Measurements from ENCODE around the gene PGC. TPM values are rescaled to one million over a fixed set of nuclear protein-coding genes. Genes with fewer than 3 reads are reported as not detected.

Gene PGC
- total RNA-seq, 1 donor, result not detected

DNA sequence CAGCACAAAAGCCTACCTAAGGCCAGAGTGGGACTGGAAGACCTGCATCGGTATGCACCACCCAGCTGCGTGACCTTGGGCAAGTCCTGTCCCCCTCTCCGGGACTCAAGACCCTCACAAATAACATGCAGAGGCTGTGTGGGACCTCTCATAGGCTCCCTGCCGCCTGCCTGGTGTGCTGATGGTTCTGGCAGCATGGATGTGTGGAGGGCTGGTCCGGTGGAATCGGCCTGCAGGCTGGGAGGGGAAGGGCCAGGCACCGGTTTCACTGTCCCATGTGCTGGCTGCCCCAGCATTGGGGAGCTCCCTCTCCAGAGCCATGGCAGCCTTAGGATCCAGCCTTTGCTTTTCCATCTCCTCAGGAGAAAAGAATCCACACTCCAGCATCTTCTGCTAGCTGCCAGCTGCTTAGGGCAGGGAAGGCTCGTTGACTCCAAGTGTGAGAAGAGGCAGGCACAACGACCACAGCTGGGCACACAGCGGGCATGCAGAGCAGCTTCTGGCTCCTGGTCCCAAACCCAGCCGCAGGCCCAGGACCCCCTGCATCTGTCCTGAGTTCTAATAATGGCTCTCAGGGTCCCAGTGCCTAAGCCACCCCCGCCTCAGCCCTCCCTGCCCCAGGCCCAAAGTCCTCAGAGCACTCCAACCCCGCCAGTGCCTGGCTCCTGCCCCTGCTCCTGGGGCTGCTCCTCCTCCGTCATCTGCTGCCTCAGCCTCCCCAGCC lies 44.3 kb downstream of the PGC start:
- no peak for DNase-seq (ENCODE audit: low read depth)
- TF ChIP-seq, protein P1, sequence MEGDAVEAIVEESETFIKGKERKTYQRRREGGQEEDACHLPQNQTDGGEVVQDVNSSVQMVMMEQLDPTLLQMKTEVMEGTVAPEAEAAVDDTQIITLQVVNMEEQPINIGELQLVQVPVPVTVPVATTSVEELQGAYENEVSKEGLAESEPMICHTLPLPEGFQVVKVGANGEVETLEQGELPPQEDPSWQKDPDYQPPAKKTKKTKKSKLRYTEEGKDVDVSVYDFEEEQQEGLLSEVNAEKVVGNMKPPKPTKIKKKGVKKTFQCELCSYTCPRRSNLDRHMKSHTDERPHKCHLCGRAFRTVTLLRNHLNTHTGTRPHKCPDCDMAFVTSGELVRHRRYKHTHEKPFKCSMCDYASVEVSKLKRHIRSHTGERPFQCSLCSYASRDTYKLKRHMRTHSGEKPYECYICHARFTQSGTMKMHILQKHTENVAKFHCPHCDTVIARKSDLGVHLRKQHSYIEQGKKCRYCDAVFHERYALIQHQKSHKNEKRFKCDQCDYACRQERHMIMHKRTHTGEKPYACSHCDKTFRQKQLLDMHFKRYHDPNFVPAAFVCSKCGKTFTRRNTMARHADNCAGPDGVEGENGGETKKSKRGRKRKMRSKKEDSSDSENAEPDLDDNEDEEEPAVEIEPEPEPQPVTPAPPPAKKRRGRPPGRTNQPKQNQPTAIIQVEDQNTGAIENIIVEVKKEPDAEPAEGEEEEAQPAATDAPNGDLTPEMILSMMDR (IDR thresholded peaks at IDR 0.05; ENCODE audit: insufficient read depth, low read length), result no peak
- no peak overlapping the region for H3K4me3 ChIP-seq (ENCODE audit: low read depth, low read length)

DNA sequence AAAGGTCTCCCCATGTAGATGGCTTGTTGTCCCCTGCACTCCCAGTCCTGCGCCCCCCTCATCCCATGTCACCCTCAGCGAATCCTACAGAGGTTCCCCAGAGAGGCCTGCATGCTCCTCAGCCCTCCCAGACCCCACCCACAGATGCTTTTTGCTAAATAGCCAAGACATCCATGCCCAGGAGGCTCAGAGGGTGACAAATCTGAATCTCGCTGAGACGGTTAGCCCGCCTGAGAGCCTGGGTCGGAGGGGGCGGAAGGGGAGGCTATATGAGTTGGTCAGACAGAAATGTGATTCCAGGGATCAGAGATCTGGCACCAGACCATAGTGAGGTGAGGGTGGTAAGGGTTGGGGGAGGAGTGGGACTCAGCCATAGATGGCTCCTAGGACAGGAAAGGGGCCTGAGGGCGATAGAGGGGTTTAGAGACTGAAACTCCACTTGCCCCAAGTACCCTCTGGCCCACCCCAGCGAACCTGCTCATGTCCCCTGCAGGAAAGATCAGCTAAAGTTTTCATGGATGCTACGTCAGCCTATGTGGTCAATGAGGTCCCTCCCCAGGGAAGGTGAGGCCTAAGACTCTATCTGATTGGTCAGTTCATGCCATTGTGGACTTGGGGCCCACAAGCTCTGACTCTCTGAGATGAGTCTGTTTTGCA lies 45.0 kb downstream of the PGC start:
- no peak for DNase-seq (ENCODE audit: low read depth)
- TF ChIP-seq, protein P1 (IDR thresholded peaks at IDR 0.05; ENCODE audit: insufficient read depth, low read length), result no peak

DNA sequence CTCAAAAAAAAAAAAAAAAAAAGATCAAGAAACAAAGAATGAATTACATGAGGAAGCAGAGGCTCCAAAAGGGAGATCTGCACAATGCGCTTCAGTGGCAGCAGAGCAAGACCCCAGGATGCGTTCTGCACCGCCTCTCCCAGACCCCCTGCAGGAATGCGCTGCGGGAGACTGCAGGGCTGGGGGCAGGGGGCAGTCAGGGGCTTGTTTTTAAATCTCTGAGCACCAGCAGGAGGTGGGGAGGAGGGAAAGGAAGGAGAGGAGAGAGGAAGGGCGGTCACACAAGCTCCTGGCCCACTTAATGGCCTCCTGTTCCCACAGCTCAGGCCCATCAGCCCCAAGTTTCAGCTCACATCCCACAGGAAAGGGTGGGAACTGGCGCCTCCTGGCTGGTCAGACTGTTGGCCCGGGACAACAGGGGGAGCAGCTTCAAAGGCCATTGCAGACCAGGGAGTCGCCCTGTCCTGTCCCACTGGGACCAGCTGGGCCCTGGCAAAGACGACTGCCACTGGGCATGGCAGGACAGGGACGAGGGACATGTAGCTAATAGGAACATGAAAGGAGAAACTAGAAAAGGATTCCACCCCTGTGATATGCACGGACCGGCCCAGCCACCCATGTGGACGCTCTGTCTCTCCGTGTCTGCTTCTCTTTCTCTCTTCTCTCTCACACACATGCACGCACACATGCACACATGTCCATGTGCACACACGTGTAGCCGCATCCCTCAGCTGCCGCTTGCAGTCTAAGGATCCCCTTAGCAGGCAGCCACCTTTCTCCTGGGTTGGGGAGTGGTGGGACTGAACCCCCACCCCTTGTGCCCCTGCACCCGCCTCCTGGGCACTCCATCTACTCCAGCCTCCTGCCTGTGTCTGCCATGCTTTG lies 46.5 kb downstream of the PGC start:
- no peak overlapping the region for H3K4me3 ChIP-seq (ENCODE audit: low read depth, low read length)
- TF ChIP-seq, protein P1 (IDR thresholded peaks at IDR 0.05; ENCODE audit: insufficient read depth, low read length), result no peak
- no peak for DNase-seq (ENCODE audit: low read depth)

More for the DNA sequence above, 45.0 kb downstream of the PGC start:
- no peak overlapping the region for H3K4me3 ChIP-seq (ENCODE audit: low read depth, low read length)

GRCh38 chr6:41699063-41699462 lies 48.1 kb downstream of the PGC start:
- DNase-seq (ENCODE audit: low read depth), result no peak
- TF ChIP-seq, protein P1 (IDR thresholded peaks at IDR 0.05; ENCODE audit: insufficient read depth, low read length), result no peak
- no peak overlapping the region for H3K4me3 ChIP-seq (ENCODE audit: low read depth, low read length)

DNA sequence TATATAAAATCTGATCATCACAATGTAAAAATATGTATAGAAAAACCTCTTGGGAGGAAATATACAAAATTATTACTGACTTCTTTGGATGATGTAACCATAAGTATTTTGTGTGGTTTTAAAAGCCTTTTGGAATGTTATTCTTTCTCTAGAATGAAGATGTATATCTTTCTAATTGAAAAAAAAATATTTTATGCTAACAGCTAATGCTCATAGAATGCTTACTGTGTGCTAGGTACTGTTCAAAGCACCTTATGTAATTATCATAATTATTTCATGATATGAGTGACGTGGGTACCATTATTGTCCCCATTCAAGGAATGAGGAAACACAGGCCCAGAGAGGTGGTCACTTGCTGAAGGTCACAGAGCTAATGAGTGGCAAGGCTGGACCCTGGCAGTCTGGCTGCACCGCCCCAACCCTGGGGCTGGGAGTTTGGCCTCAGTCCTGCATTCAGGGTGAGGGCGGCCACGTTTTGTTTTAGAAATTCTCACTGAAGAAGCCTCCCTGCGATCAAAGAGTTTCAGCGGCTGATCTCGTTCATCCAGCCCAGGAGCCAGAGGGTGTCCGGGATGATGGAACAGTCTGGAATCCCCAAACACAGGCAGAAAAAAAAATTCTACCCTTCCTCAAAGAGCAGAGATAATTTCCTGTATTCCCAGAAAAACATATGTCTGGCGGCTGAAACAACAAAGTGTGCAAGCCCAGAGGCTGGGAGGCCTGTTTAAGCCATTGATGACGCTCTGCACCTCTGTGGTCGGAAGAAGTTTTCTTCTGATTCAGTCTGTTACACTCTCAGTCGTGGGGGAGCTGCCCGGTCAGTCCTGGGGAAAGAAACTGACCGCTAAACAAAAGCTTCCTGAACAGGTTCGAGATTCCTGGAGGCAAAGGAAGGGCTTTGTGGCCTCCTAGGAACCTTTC lies 49.1 kb downstream of the PGC start:
- TF ChIP-seq, protein P1 (IDR thresholded peaks at IDR 0.05; ENCODE audit: insufficient read depth, low read length), result no peak
- H3K4me3 ChIP-seq (ENCODE audit: low read depth, low read length), result no peak overlapping the region
- DNase-seq (ENCODE audit: low read depth), result peak; percentile 79

GRCh38 chr6:41696788-41697187 lies 50.4 kb downstream of the PGC start:
- no peak overlapping the region for H3K4me3 ChIP-seq (ENCODE audit: low read depth, low read length)
- TF ChIP-seq, protein P1 (IDR thresholded peaks at IDR 0.05; ENCODE audit: insufficient read depth, low read length), result no peak
- DNase-seq (ENCODE audit: low read depth), result no peak
